HTR-8/SVneo (cell line): ENCODE data around the gene YWHAB.

Experiments used
- DNase-seq: peaks from one replicate; pipeline ENCODE4 v3.0.0; 2011; ENCODE audit warnings: low spot score, mixed read lengths; ENCODE audit not compliant: insufficient read length
- FAIRE-seq: peaks from 2 replicates; lab custom pipeline; 2011; peaks lifted over from hg19 to GRCh38; lab: Jason Lieb, UNC

Gene YWHAB

DNA sequence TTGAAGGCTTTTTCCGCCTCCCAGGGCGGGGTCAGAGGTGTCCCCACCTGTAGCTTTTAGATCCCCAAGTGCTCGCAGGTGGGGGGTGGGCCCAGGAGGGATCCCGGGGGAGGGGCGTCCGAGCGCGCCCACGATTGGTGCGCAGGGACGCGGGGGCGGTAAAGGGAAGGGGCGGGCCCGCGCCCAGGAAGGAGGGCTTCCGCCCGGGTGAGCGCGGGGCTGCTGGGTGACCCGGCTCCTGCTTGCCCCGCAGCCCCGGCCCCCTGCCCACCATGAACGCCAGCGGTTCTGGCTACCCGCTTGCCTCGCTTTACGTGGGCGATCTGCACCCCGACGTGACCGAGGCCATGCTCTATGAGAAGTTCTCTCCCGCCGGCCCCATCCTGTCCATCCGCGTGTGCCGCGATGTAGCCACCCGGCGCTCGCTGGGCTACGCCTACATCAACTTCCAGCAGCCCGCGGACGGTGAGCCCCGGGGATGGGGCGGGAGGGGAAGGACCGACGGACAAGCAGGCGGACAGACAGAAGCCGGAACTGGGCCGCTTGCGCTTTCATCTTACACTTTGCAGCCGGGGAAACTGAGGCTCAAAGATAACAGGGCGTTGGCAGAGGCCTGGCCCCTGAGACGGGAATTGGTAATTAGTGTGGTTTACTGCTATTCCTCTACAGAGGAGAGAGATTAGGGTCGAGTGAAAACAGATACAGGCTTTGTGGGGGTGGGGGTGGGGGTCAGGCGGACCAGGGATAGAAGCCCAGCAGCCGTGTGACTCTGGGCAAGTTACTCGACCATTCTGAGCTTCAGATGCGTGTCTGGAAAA lies 24.6 kb downstream of the YWHAB start, which contains the start of gene PABPC1L:
Gene PABPC1L, plus strand, starts transcription at position 189 of the 818 bp plus-strand sequence. Its CDS starts 84 bp downstream, at position 273.
- DNase-seq, result peak; percentile 98
- peak; percentile 95 for FAIRE-seq

DNA sequence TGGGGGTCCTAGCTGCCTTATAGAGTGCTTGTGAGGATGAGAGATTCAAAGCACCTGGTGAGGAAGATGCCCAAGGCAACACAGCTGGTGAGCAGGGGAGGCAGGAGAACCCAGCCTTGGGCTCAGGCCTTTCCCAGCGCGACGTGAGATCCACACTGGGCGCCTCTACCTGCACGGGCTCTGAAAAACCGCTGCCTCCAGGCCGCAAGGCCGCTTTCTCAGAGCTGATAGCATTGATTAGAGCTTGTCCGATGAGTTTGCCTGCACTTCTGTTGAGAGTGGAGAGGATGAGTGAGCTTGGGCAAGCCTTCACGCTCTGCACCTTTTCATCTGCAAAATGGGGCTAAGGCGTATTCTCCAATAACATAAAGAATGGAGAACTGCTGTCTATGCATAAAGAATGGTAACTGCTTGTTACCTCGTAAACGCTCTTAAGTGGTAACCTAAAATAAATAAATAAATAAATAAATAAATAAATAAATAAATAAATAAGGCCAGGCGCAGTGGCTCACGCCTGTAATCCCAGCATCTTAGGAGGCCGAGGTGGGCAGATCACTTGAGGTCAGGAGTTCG lies 25.3 kb downstream of the YWHAB start:
- peak; percentile 40 for FAIRE-seq
- no peak for DNase-seq

DNA sequence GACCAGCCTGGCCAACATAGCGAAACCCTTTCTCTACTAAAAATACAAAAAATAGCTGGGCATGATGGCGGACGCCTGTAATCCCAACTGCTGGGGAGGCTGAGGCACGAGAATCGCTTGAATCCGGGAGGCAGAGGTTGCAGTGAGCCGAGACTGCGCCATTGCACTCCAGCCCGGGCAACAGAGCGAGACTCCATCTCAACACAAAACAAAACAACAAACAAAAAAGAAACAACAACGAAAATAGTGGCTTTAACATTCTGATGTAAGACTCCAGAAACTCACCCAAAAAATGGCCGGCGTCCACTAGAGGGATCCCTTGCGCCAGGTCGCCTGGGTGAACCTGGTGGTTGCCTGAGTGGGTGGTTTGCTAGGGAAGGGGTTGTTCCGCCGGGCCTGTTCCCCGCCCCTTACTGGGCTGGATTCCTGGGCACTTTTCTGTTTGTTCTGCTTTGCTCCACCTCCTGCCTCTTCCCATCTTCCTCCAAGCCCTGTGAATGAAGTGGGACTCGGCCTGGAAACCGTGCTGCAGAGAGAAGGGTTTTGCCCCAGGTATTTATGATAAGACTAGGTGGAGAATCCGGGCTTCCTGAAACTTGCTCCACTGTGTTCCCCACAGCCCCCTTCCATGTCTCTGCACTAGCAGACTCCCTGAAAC lies 25.9 kb downstream of the YWHAB start:
- peak; percentile 33 for FAIRE-seq
- peak; percentile 95 for DNase-seq

DNA sequence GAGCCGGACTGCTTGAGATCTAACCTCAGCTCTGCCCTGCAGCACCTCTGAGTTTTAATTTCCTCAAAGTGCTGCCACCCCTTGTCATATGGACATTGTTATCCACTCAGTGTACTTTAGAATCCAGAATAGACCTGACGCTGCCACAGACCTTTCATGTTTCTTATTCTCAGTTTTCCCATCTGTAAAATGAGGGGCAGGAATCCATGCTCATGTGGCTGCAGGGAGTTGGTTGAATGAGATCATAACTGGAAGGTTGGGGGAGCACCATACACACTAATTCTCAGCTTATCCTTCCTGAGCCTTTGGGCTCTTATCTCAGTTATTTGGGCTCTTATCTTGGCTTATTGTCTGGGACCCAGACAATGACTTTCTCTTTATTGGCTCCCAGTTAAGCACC lies 26.7 kb downstream of the YWHAB start:
- FAIRE-seq (no peak), DNase-seq (no peak)

DNA sequence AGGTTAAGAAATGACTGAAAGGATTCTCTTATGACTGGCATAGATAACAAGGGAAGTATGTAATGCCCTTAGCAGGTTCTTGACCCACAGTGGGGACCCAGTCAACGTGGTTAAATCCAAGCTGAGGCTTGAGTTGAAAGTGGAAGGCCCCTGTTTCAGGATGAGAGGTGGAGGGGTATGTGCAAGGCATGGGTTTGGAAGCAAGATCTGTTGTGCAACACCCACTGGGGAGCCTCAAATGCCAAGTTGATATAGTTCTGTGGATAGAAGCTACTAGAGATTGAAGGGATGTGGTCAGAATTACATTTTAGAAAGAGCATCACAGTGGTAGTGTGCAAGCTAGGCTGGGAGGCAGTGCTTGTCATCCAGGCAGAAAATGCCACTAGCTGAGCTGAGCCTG lies 29.4 kb downstream of the YWHAB start:
- no peak for DNase-seq
- no peak for FAIRE-seq

DNA sequence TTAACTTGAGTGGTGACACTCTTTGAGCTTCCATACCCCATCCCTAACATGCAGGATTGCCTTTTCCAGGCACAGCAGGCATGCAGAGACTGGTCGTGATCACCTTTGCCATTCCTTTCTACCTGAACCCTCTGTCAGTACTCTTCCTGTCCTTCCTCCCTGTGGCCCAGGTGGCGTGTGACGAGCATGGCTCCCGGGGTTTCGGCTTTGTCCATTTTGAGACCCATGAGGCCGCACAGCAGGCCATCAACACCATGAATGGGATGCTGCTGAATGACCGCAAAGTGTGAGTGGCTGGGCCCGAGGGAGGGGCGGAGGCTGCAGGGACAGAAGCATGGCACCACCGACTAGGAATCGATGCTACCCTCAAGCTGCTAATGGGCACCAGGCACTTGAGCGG lies 31.1 kb downstream of the YWHAB start:
- FAIRE-seq, result no peak
- no peak for DNase-seq

DNA sequence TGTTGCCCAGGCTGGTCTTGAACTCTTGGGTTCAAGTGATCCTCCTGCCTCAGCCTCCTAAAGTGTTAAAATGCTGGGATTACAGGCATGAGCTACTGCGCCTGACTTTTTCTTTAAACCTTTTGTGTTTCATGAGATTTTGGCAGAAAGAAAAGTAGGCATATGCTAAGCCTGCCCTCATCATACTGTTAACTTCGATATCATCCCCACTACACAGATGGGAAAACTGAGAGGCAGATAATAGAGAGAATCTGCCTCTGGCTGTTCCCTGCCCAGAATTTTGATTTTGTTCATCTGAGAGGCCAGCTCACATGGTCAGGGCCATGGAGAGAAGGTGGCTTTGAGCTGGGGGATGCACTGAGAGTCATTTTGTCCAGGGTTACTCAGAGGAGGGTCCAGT lies 31.9 kb downstream of the YWHAB start:
- DNase-seq (no peak), FAIRE-seq (no peak)

DNA sequence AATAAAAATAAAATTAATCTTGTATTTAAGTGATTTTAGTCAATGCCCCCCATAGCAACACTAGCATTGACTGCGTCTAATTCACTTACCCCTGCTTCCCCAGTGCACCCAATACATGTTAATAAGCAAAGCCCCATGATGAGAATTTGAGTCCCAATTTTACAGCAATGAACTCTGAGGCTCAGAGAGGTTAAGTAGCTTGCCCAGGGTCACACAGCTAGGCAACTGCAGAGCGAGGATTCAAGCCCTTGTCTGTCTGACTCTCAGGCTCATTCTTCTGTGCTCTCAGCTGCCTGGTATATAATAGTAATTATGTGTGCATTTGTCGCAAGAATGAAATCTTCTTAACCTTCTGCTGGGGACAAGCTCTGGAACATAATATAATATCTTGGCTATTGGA lies 32.8 kb downstream of the YWHAB start:
- DNase-seq (no peak), FAIRE-seq (no peak)

- no peak for DNase-seq
- FAIRE-seq, result peak; percentile 23
Observed at GRCh38 chr20:44918761-44919160, 33.3 kb downstream of the YWHAB start.

DNA sequence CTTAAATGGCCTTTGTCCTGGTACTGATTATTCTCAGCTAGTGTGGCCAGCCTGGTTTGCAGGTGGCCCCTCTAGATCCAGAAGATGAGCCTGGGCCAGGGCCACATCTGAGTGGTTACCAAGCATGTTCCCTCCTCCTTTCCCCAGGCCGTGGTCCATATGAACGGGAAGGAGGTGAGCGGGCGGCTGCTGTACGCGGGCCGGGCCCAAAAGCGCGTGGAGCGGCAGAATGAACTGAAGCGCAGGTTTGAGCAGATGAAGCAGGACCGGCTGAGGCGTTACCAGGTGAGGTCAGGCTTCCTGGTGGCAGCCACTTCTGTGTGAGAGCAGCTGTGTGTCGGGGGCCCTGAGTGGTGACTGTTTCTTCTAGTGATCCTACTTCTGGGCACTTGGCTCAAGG lies 35.9 kb downstream of the YWHAB start:
- DNase-seq, result no peak
- peak; percentile 69 for FAIRE-seq

DNA sequence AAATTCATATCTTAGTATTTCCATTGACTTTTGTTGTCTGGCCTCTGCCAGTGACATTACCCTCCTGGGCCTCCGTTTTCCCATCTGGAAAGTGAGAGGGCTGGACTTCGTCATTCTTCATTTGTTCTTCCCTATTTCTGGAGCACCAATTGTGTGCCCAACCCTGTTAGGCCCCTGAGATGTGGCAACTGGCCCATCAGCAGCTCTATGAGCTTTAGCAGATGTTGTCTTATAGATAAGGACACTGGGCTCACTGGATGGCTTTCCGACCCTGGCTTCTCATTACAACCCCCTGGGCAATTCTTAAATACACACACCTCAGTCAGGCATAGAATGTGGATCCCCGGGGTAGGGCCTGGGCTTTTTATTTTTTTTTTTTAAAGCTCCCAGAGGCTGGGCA lies 39.0 kb downstream of the YWHAB start:
- no peak for FAIRE-seq
- no peak for DNase-seq

- DNase-seq (no peak), FAIRE-seq (no peak)
Observed at GRCh38 chr20:44928595-44928994, 43.1 kb downstream of the YWHAB start.

GRCh38 chr20:44930517-44931168 lies 45.1 kb downstream of the YWHAB start:
- FAIRE-seq (peak; percentile 31), DNase-seq (no peak)

- FAIRE-seq (peak; percentile 44), DNase-seq (no peak)
Observed at GRCh38 chr20:44931911-44932310, 46.4 kb downstream of the YWHAB start.

GRCh38 chr20:44932916-44933315 lies 47.4 kb downstream of the YWHAB start:
- DNase-seq (no peak), FAIRE-seq (peak; percentile 89)

DNA sequence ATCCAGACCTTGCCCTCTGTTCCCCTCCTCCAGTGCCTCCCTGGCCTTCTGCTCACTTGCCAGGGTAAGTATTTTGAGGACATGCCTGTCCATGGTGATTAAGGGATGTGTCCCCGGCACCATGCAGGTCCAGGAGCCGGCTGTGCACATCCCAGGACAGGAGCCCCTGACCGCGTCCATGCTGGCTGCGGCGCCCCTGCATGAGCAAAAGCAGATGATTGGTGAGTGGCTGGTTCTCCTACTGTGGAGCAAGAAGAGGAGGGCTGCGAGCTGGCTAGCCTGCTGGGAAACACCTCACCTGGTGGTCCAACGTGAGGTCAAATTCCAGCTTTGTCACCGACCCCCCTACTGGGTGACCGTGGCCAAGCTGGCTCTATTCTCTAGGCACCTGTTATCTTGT lies 51.0 kb downstream of the YWHAB start:
- no peak for DNase-seq
- no peak for FAIRE-seq

GRCh38 chr20:44938637-44939036 lies 53.1 kb downstream of the YWHAB start:
- DNase-seq (no peak), FAIRE-seq (peak; percentile 81)

GRCh38 chr20:44941120-44941691 lies 55.7 kb downstream of the YWHAB start:
- DNase-seq, result no peak

GRCh38 chr20:44942264-44942973 lies 56.9 kb downstream of the YWHAB start:
- DNase-seq, result no peak
- FAIRE-seq, result no peak

More at GRCh38 chr20:44941120-44941691, 55.7 kb downstream of the YWHAB start:
- peak; percentile 16 for FAIRE-seq

DNA sequence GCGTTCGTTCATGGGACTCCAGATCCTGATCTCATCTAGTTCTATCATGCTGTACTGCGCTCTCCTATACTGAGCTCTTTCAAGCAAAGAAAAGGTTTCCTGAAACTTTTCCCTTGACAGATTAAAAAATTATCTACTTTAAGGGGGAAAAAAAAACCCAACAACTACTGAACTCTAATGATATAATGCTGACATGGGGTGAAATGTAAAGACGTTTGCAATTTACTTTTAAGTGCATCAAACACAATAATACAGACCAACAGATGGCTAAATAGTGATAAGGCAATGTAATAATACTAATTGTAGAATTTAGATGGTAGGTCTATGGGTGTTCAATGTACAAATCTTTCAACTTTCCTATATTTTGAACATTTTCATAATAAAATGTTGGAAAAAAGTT lies 58.3 kb downstream of the YWHAB start:
- FAIRE-seq (no peak), DNase-seq (no peak)
